ENCODE results near the gene SLC47A2. TPM values are rescaled to one million over a fixed set of nuclear protein-coding genes. Genes with fewer than 3 reads are reported as not detected.

Gene SLC47A2
- total RNA-seq, 1 donor from 2014 or later = not detected

DNA sequence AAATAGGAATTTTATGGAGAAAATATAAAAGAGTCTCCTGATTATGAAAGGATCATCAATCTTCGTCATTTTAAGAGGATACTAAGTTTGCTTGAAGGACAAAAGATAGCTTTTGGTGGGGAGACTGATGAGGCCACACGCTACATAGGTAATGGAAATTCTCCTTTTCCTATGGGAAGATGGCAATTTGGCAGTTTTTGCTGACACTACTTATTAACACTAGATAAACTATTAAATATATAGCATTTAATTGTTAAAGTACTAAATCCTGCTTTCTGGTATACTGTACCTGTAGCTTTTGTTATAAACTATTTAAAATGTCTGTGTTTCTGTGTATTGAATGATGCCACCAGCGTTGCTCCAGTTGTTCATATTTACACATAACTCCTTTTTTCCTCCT lies 55.3 kb downstream of the SLC47A2 start:
- Mint-ChIP-seq H3K4me3 (ENCODE audit: unreplicated experiment) (no peak overlapping the region), H3K36me3 (ENCODE audit: low read depth, unreplicated experiment) (peaks cover 4% of the 10 kb centered on the region), H3K27me3 (ENCODE audit: unreplicated experiment) (peaks cover 2% of the 10 kb centered on the region)

DNA sequence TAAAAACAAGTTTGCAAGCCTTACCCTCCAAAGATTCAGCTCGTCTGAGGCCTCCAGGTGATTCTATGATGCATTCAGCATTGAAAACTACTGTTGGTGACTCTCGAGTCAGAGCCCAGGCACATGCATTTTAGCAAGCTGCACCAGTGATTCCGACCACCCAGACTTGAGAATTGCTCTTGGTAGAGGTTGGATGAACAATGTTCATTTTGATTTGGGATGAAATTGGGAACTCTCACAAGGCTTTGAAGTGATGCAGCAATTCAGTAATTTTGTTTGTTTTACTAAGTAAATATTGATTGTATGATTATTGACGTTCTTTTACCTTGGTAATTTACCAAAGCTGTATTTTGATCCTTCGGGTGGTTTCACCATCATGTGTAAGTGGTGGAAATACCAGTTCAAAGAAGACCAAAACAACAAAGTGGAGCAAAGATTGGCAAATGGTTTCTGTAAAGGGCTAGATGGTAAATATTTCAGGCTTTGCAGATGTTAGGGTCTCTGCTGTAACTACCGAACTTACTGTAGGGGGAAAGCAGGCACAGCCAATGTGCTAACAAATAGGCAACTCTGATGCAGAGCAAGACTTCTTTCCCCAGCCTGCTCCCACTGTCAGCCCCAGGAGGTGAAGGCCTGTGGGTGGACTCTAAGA lies 56.0 kb downstream of the SLC47A2 start:
- no peak overlapping the region for H3K4me3 Mint-ChIP-seq (ENCODE audit: unreplicated experiment)
- H3K4me1 Mint-ChIP-seq (ENCODE audit: unreplicated experiment) = no peaks in the 10 kb centered on the region
- peaks cover 4% of the 10 kb centered on the region for H3K27me3 Mint-ChIP-seq (ENCODE audit: unreplicated experiment)
- no peak overlapping the region for H3K27ac Mint-ChIP-seq (ENCODE audit: unreplicated experiment)
- DNase-seq (ENCODE audit: low spot score) = no peak
- H3K36me3 Mint-ChIP-seq (ENCODE audit: low read depth, unreplicated experiment) = peaks cover 10% of the 10 kb centered on the region
- TF ChIP-seq, protein P1, sequence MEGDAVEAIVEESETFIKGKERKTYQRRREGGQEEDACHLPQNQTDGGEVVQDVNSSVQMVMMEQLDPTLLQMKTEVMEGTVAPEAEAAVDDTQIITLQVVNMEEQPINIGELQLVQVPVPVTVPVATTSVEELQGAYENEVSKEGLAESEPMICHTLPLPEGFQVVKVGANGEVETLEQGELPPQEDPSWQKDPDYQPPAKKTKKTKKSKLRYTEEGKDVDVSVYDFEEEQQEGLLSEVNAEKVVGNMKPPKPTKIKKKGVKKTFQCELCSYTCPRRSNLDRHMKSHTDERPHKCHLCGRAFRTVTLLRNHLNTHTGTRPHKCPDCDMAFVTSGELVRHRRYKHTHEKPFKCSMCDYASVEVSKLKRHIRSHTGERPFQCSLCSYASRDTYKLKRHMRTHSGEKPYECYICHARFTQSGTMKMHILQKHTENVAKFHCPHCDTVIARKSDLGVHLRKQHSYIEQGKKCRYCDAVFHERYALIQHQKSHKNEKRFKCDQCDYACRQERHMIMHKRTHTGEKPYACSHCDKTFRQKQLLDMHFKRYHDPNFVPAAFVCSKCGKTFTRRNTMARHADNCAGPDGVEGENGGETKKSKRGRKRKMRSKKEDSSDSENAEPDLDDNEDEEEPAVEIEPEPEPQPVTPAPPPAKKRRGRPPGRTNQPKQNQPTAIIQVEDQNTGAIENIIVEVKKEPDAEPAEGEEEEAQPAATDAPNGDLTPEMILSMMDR (IDR thresholded peaks at IDR 0.05; ENCODE audit: unreplicated experiment) = no peak
- H3K9me3 Mint-ChIP-seq (ENCODE audit: unreplicated experiment) = no peaks in the 10 kb centered on the region

More for the DNA sequence above, 55.3 kb downstream of the SLC47A2 start:
- no peak overlapping the region for H3K27ac Mint-ChIP-seq (ENCODE audit: unreplicated experiment)
- no peaks in the 10 kb centered on the region for H3K4me1 Mint-ChIP-seq (ENCODE audit: unreplicated experiment)
- TF ChIP-seq, protein P1 (IDR thresholded peaks at IDR 0.05; ENCODE audit: unreplicated experiment) = no peak
- no peak for DNase-seq (ENCODE audit: low spot score)
- H3K9me3 Mint-ChIP-seq (ENCODE audit: unreplicated experiment) = no peaks in the 10 kb centered on the region

DNA sequence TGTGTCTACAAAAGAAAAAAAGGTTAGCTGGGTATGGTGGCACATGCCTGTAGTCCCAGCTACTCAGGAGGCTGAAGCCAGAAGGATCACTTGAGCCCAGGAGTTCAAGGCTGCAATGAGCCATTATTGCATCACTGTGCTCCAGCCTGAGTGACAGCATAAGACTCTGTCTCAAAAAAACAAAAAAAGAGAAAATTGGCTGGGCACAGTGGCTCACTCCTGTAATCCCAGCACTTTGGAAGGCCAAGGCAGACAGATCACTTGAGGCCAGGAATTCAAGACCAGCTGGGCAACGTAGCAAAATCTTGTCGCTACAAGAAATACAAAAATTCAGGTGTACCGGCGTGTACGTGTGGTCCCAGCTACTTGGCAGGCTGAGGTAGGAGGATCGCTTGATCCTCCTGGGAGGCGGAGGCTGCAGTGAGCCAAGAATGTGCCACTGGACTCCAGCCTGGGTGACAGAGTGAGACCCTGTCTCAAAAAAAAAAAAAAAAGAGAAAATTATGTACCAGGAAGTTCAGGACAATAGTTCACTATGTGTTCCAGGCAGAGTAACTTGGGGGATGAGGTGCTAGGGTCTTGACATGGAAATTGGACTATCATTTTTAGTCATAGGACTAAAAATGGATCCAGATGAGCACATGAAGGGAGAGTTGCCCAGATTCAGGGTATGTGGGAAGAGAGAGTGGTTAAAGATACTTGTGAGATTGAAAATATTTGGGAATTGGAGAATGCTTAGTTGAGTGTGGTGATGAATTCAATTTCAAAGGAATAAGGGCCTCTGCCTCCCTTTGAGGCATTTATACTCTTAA lies 56.8 kb downstream of the SLC47A2 start:
- Mint-ChIP-seq H3K27ac (ENCODE audit: unreplicated experiment) (no peak overlapping the region), H3K9me3 (ENCODE audit: unreplicated experiment) (no peaks in the 10 kb centered on the region), H3K4me1 (ENCODE audit: unreplicated experiment) (no peaks in the 10 kb centered on the region), H3K27me3 (ENCODE audit: unreplicated experiment) (peaks cover 4% of the 10 kb centered on the region), H3K4me3 (ENCODE audit: unreplicated experiment) (no peak overlapping the region), H3K36me3 (ENCODE audit: low read depth, unreplicated experiment) (peaks cover 17% of the 10 kb centered on the region)
- no peak for DNase-seq (ENCODE audit: low spot score)
- TF ChIP-seq, protein P1 (IDR thresholded peaks at IDR 0.05; ENCODE audit: unreplicated experiment) = no peak

DNA sequence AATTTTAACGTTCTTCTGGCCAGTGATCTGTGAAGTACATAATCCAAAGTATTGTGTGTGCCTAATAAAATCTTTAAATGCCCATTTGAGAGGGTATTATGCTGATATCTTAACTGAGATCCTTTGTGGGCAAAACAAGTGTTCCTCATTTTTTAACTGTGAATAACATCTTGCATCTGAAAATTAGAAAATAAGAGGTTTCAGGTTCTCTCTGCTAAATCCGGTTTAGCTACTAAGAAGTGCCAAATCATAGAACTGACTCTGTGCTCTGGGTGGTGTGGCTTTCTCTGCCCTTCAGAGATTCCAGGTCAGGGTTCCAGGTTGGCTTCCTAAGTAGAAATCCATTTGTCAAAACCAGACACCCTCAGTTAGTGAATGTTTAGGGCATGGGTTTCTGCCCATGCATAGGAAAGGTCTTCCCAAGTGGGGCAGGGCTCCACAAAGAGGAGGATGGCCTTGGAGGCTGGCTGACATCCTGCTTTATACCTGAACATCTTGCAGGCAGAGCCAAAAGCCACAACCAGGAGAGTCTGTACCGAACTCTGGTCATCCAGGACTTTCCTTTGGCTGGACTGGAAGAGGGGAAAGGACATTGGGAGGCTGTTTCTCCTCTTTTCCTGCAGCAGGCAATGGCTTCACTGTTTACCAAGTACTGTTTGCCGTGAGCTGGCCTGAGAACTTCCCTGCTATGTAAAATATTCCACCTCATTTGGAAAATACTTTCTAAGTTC lies 59.4 kb downstream of the SLC47A2 start:
- DNase-seq (ENCODE audit: low spot score) = no peak
- Mint-ChIP-seq H3K36me3 (ENCODE audit: low read depth, unreplicated experiment) (peaks cover 27% of the 10 kb centered on the region), H3K4me3 (ENCODE audit: unreplicated experiment) (no peak overlapping the region), H3K27me3 (ENCODE audit: unreplicated experiment) (peaks cover 5% of the 10 kb centered on the region), H3K4me1 (ENCODE audit: unreplicated experiment) (no peaks in the 10 kb centered on the region), H3K27ac (ENCODE audit: unreplicated experiment) (no peak overlapping the region), H3K9me3 (ENCODE audit: unreplicated experiment) (no peaks in the 10 kb centered on the region)
- TF ChIP-seq, protein P1 (IDR thresholded peaks at IDR 0.05; ENCODE audit: unreplicated experiment) = no peak

Measured in endothelial cell (in vitro differentiated cells).